ENCODE measurements around the gene ZNF443. TPM values are rescaled to one million over a fixed set of nuclear protein-coding genes. Genes with fewer than 3 reads are reported as not detected.
"Not testable (repeated sequence)": the region's sequence is repeated elsewhere in the genome, so short reads cannot be mapped to it uniquely, and the experiment has no call there.

Gene ZNF443
- total RNA-seq, 1 donor from 2014 or later: 7.3 TPM

DNA sequence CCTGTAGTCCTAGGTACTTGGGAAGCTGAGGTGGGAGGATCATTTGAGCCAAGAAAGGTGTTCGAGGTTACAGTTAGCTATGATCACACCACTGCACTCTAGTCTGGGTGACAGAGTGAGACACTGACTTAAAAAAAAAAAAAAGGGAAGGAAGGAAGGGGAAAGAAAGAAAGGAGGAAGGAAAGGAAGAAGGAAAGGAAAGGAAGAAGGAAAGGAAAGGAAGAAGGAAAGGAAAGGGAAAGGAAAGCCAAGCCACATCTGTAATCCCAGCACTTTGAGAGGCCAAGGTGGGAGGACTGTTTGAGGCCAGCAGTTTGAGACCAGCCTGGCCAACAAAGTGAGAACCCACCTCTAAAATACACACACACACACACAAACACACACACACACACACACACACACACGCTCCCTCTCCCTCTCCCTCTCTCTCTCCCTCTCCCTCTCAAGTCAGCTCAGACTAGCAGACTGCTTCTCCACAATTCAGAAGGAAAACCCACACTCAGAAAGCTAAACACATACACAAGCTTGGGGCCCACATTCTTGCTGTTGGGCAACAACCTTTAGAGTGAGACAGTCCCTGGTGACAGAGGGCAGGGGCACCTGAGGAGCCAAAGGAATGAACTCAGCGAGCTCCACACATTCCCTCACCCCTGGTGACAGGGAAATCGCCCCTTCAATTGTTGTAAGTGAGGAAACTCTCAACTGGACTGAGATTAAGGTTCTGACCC lies 41.1 kb upstream of the ZNF443 start:
- no peak for DNase-seq (ENCODE audit: low read depth)
- TF ChIP-seq, protein P1, sequence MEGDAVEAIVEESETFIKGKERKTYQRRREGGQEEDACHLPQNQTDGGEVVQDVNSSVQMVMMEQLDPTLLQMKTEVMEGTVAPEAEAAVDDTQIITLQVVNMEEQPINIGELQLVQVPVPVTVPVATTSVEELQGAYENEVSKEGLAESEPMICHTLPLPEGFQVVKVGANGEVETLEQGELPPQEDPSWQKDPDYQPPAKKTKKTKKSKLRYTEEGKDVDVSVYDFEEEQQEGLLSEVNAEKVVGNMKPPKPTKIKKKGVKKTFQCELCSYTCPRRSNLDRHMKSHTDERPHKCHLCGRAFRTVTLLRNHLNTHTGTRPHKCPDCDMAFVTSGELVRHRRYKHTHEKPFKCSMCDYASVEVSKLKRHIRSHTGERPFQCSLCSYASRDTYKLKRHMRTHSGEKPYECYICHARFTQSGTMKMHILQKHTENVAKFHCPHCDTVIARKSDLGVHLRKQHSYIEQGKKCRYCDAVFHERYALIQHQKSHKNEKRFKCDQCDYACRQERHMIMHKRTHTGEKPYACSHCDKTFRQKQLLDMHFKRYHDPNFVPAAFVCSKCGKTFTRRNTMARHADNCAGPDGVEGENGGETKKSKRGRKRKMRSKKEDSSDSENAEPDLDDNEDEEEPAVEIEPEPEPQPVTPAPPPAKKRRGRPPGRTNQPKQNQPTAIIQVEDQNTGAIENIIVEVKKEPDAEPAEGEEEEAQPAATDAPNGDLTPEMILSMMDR (conservative IDR thresholded peaks at IDR 0.05; ENCODE audit: low read depth, low read length): no peak
- H3K4me3 ChIP-seq (ENCODE audit: low read depth, low read length): no peak overlapping the region

DNA sequence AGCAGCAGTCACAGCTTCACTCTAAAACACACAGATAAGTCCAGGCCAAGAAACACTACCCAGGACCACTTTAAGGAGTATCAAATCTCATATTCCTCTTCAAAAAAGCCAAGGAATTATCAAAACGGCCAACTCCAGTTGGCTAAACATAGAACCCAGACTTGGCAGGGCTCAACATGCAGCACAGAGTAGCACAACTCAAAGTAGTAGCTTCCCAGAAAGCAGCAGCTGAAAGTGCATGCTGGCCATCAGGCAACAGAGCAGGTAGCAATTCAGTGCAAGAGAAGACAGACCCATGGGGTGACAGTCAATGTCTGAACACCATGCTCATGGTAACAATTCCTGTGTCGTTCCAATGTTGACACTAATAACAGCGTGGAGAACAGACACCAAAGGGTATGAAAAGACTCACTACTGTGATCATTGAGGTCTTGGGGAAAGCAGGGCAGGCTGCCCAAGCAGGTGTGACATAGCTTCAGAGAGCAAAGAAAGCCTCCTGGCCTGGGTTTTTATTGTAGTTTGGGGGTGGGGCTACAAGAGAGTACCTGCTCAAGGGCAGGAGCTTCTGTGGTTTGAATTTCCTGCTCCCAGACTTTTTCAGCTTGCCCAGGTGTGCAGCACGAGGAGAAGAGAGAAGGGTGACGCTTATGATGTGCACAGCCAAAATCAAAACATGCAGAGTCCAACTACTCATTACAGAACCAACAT lies 37.6 kb upstream of the ZNF443 start:
- TF ChIP-seq, protein P1 (conservative IDR thresholded peaks at IDR 0.05; ENCODE audit: low read depth, low read length): no peak
- no peak overlapping the region for H3K4me3 ChIP-seq (ENCODE audit: low read depth, low read length)

DNA sequence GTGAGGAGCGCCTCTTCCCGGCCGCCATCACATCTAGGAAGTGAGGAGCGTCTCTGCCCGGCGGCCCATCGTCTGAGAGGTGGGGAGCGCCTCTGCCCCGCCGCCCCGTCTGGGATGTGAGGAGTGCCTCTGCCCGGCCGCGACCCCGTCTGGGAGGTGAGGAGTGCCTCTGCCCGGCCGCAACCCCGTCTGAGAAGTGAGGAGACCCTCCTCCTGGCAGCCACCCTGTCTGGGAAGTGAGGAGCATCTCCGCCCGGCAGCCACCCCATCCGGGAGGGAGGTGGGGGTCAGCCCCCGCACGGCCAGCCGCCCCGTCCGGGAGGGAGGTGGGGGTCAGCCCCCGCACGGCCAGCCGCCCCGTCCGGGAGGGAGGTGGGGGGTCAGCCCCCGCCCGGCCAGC lies 26.8 kb upstream of the ZNF443 start:
- not testable (repeated sequence) for DNase-seq (ENCODE audit: low read depth); H3K4me3 ChIP-seq (ENCODE audit: low read depth, low read length)

More for the DNA sequence above, 37.6 kb upstream of the ZNF443 start:
- no peak for DNase-seq (ENCODE audit: low read depth)

DNA sequence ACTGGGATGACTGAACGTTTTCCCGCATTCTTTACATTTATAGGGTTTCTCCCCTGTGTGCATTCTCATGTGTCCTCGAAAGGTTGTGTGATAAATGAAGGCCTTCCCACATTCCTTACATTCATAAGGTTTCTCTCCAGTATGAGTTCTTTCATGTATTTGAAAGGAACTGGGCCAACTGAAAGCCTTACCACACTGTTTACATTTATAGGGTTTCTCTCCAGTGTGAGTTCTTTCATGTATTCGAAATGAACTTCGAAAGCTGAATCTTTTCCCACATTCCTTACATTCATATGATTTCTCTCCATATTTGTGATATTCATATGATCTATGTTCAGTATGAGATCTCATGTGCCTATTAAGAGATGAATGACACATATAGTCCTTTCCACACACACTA lies 24.4 kb upstream of the ZNF443 start:
- no peak for DNase-seq (ENCODE audit: low read depth)

GRCh38 chr19:12464769-12465168 lies 23.9 kb upstream of the ZNF443 start:
- no peak for DNase-seq (ENCODE audit: low read depth)
- no peak overlapping the region for H3K4me3 ChIP-seq (ENCODE audit: low read depth, low read length)
- TF ChIP-seq, protein P1 (conservative IDR thresholded peaks at IDR 0.05; ENCODE audit: low read depth, low read length): no peak

More for the DNA sequence above, 24.4 kb upstream of the ZNF443 start:
- TF ChIP-seq, protein P1 (conservative IDR thresholded peaks at IDR 0.05; ENCODE audit: low read depth, low read length): no peak
- no peak overlapping the region for H3K4me3 ChIP-seq (ENCODE audit: low read depth, low read length)

- DNase-seq (ENCODE audit: low read depth); H3K4me3 ChIP-seq (ENCODE audit: low read depth, low read length): not testable (repeated sequence)
These were observed 23.3 kb upstream of the ZNF443 start for GRCh38 chr19:12464139-12464538.

DNA sequence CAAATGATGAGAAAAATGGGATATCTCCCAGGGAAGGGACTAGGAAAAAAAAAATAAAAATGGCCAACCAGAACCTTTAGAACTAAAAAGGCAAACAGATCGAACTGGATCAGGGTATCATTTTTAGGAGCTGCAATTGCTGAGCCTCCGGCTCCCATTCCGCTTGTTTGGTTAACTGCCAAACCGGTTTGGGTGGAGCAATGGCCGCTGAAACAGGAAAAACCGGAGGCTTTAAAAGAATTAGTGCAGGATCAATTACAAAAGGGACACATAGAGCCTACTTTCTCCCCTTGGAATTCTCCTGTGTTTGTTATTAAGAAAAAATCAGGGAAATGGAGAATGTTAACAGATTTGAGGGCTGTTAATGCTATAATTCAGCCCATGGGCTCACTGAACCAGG lies 12.7 kb upstream of the ZNF443 start:
- DNase-seq (ENCODE audit: low read depth): no peak
- TF ChIP-seq, protein P1 (conservative IDR thresholded peaks at IDR 0.05; ENCODE audit: low read depth, low read length): no peak

GRCh38 chr19:12450844-12451243 lies 10.0 kb upstream of the ZNF443 start:
- TF ChIP-seq, protein P1 (conservative IDR thresholded peaks at IDR 0.05; ENCODE audit: low read depth, low read length): no peak
- no peak for DNase-seq (ENCODE audit: low read depth)

More for the DNA sequence above, 12.7 kb upstream of the ZNF443 start:
- no peak overlapping the region for H3K4me3 ChIP-seq (ENCODE audit: low read depth, low read length)

More at GRCh38 chr19:12450844-12451243, 10.0 kb upstream of the ZNF443 start:
- no peak overlapping the region for H3K4me3 ChIP-seq (ENCODE audit: low read depth, low read length)
